Stomach smooth muscle (tissue), 2 donors: Measurements from ENCODE around the gene RPL32.
"Not testable (repeated sequence)": the region's sequence is repeated elsewhere in the genome, so short reads cannot be mapped to it uniquely, and the experiment has no call there.

ENCODE experiments used
- H3K27ac ChIP-seq: one replicate; pipeline ENCODE4 v1.7.0; 2013; ENCODE audit warnings: mild to moderate bottlenecking, low read length, inconsistent platforms
- H3K27me3 ChIP-seq, 2 donors: one replicate each; pipeline ENCODE4 v1.7.0; 2013; ENCODE audit warnings: low read length in 2 of 2; ENCODE audit not compliant: insufficient read depth in 2 of 2, control insufficient read depth in 1 of 2
- H3K36me3 ChIP-seq, 2 donors: one replicate each; pipeline ENCODE4 v1.7.0; 2013; ENCODE audit warnings: low read length in 2 of 2; ENCODE audit not compliant: control insufficient read depth in 2 of 2, insufficient read depth in 2 of 2
- H3K4me1 ChIP-seq: one replicate; pipeline ENCODE4 v1.7.0; 2013; ENCODE audit warnings: low read length; ENCODE audit not compliant: control insufficient read depth, insufficient read depth
- H3K4me3 ChIP-seq, 2 donors: one replicate each; pipeline ENCODE4 v1.7.0; 2013; ENCODE audit warnings: low read length in 2 of 2
- H3K9ac ChIP-seq, 2 donors: one replicate each; pipeline ENCODE4 v1.7.0; 2013; ENCODE audit warnings: low read length in 2 of 2, mild to moderate bottlenecking in 1 of 2
- H3K9me3 ChIP-seq, 2 donors: one replicate each; pipeline ENCODE4 v1.7.0; 2013; ENCODE audit warnings: low read length in 2 of 2; ENCODE audit not compliant: control insufficient read depth in 2 of 2
- donor health status: healthy.
- donor health status: Pancreatic carcinoma.

Gene RPL32

GRCh38 chr3:12840591-12841148 is 695 bp downstream of the RPL32 start:
- no peaks in the 10 kb centered on the region for H3K27me3 ChIP-seq
- H3K27ac ChIP-seq: peak overlapping the region; percentile 92
- no peaks in the 10 kb centered on the region for H3K9me3 ChIP-seq
- peak overlapping the region; percentile 94 to 95 for H3K9ac ChIP-seq
- peaks cover 34 to 37% of the 10 kb centered on the region in 2 donors for H3K36me3 ChIP-seq
- H3K4me1 ChIP-seq: peaks cover 27% of the 10 kb centered on the region
- peak overlapping the region; percentile 85 to 96 for H3K4me3 ChIP-seq

- H3K27me3 ChIP-seq, H3K27ac ChIP-seq, H3K9me3 ChIP-seq: not testable (repeated sequence)
- Histone ChIP-seq H3K4me1 (peaks cover 27% of the 10 kb centered on the region), H3K36me3 (peaks cover 39 to 42% of the 10 kb centered on the region in 2 donors), H3K9ac (peak overlapping the region; percentile 94 to 95), H3K4me3 (peak overlapping the region; percentile 85 to 96)
These were observed 1.2 kb downstream of the RPL32 start for GRCh38 chr3:12840148-12840547.

- Histone ChIP-seq H3K9ac (peak overlapping the region in 1 of 2 donors; percentile 47), H3K36me3 (peaks cover 46 to 50% of the 10 kb centered on the region in 2 donors)
These were observed 2.0 kb downstream of the RPL32 start for GRCh38 chr3:12839156-12839946.

GRCh38 chr3:12838179-12838965 is 3.0 kb downstream of the RPL32 start:
- Histone ChIP-seq H3K27ac (peak overlapping the region; percentile 11), H3K4me1 (peaks cover 27% of the 10 kb centered on the region), H3K36me3 (peaks cover 54 to 57% of the 10 kb centered on the region in 2 donors), H3K4me3 (no peak overlapping the region), H3K27me3 (no peaks in the 10 kb centered on the region), H3K9me3 (no peaks in the 10 kb centered on the region), H3K9ac (no peak overlapping the region)

More at GRCh38 chr3:12839156-12839946, 2.0 kb downstream of the RPL32 start:
- H3K9me3 ChIP-seq: no peaks in the 10 kb centered on the region
- peak overlapping the region; percentile 85 to 96 for H3K4me3 ChIP-seq
- peaks cover 27% of the 10 kb centered on the region for H3K4me1 ChIP-seq
- no peak overlapping the region for H3K27ac ChIP-seq
- no peaks in the 10 kb centered on the region for H3K27me3 ChIP-seq

- H3K9me3 ChIP-seq: no peaks in the 10 kb centered on the region
- H3K4me3 ChIP-seq: no peak overlapping the region
- H3K36me3 ChIP-seq: peaks cover 63 to 65% of the 10 kb centered on the region in 2 donors
- H3K9ac ChIP-seq: peak overlapping the region in 1 of 2 donors; percentile 2
- peaks cover 27% of the 10 kb centered on the region for H3K4me1 ChIP-seq
- no peaks in the 10 kb centered on the region for H3K27me3 ChIP-seq
- H3K27ac ChIP-seq: no peak overlapping the region
These were observed 3.9 kb downstream of the RPL32 start for GRCh38 chr3:12837295-12837986.

GRCh38 chr3:12835052-12835665 is 6.2 kb downstream of the RPL32 start:
- Histone ChIP-seq H3K4me1 (peaks cover 18% of the 10 kb centered on the region), H3K27me3 (no peaks in the 10 kb centered on the region), H3K9me3 (no peaks in the 10 kb centered on the region), H3K27ac (no peak overlapping the region), H3K4me3 (no peak overlapping the region), H3K9ac (no peak overlapping the region), H3K36me3 (peaks cover 78 to 82% of the 10 kb centered on the region in 2 donors)

GRCh38 chr3:12833222-12834161 is 7.9 kb downstream of the RPL32 start:
- no peaks in the 10 kb centered on the region for H3K27me3 ChIP-seq
- H3K27ac ChIP-seq: no peak overlapping the region
- H3K4me3 ChIP-seq: no peak overlapping the region
- no peak overlapping the region for H3K9ac ChIP-seq
- H3K36me3 ChIP-seq: peaks cover 72 to 81% of the 10 kb centered on the region in 2 donors
- H3K4me1 ChIP-seq: peaks cover 5% of the 10 kb centered on the region
- H3K9me3 ChIP-seq: no peaks in the 10 kb centered on the region

GRCh38 chr3:12832350-12833221 is 8.8 kb downstream of the RPL32 start:
- H3K9ac ChIP-seq: no peak overlapping the region
- no peak overlapping the region for H3K27ac ChIP-seq
- H3K36me3 ChIP-seq: peaks cover 64 to 79% of the 10 kb centered on the region in 2 donors

More at GRCh38 chr3:12832350-12833221, 8.8 kb downstream of the RPL32 start:
- H3K4me1 ChIP-seq: peaks cover 2% of the 10 kb centered on the region
- no peak overlapping the region for H3K4me3 ChIP-seq
- H3K27me3 ChIP-seq: no peaks in the 10 kb centered on the region
- no peaks in the 10 kb centered on the region for H3K9me3 ChIP-seq
